Adipose tissue (tissue), 3 donors: ENCODE results near the gene CNPPD1. TPM values are rescaled to one million over a fixed set of nuclear protein-coding genes. Genes with fewer than 3 reads are reported as not detected.

Experiments used
- H3K27ac ChIP-seq: one replicate; pipeline ENCODE4 v1.5.1; 2013; ENCODE audit warnings: low read depth, low read length
- WGBS, 3 donors: extraction: QIAGEN DNeasy Blood & Tissue Kit; methylation state at CpG; one replicate each; pipeline ENCODE4 v1.1.7; 2013; 5-methylcytosine and 5-hydroxymethylcytosine counted together
- polyA plus RNA-seq, 3 donors: library from polyadenylated mRNA; stranded (reverse); fragments of 200-250 nt; gene quantifications; one replicate each; pipeline ENCODE4 v1.2.3, GENCODE V29; 2013
- donor health status: healthy with polysubstance abuse.
- donor health status: Bipolar disorder and iron deficiency.
- donor health status: healthy.

The CNPPD1 gene
- polyA plus RNA-seq, 3 donors: 33.4 to 58.3 (median 48.4) TPM

GRCh38 chr2:219184121-219184520 is 7.4 kb upstream of the CNPPD1 start:
- 96 to 100% (median 100%) methylated on average over 2 of the region's 2 CpGs for WGBS, 3 donors
- H3K27ac ChIP-seq: no peak overlapping the region

- 87 to 93% (median 90%) methylated on average over 6 of the region's 6 CpGs for WGBS, 3 donors
- no peak overlapping the region for H3K27ac ChIP-seq
These were observed 6.5 kb upstream of the CNPPD1 start for GRCh38 chr2:219183151-219183772.

- WGBS, 3 donors: 51 to 83% (median 61%) methylated on average over 8 of the region's 8 CpGs
- H3K27ac ChIP-seq: no peak overlapping the region
These were observed 5.8 kb upstream of the CNPPD1 start for GRCh38 chr2:219182331-219183150.

- no peak overlapping the region for H3K27ac ChIP-seq
- 88 to 100% (median 94%) methylated on average over 6 of the region's 6 CpGs for WGBS, 3 donors
These were observed 4.8 kb upstream of the CNPPD1 start for GRCh38 chr2:219181531-219181930.

- WGBS, 3 donors: 91 to 93% (median 93%) methylated on average over 5 of the region's 5 CpGs
- no peak overlapping the region for H3K27ac ChIP-seq
These were observed 4.2 kb upstream of the CNPPD1 start for GRCh38 chr2:219180961-219181360.

GRCh38 chr2:219179601-219180465 is 3.1 kb upstream of the CNPPD1 start:
- H3K27ac ChIP-seq: no peak overlapping the region
- 95 to 98% (median 98%) methylated on average over 9 of the region's 9 CpGs for WGBS, 3 donors

- H3K27ac ChIP-seq: peak overlapping the region; percentile 84
- 3 to 4% (median 3%) methylated on average over 32 to 45 of the region's 45 CpGs for WGBS, 3 donors
These were observed 1.9 kb upstream of the CNPPD1 start for GRCh38 chr2:219178377-219179175.

GRCh38 chr2:219177552-219178376 is 1.0 kb upstream of the CNPPD1 start, which contains the start of gene RETREG2:
Gene RETREG2 (plus strand): TSS chr2:219178275. CDS start chr2:219178353, 78 bp downstream.
- peak within 1 kb of the TSS; percentile 94 for H3K27ac ChIP-seq
- 0 to 1% (median 0%) methylated on average over 30 to 67 of the region's 67 CpGs for WGBS, 3 donors

- WGBS, 3 donors: 2 to 4% (median 2%) methylated on average over 34 to 45 of the region's 45 CpGs
- H3K27ac ChIP-seq: peak overlapping the region; percentile 94
These were observed 552 bp downstream of the CNPPD1 start for GRCh38 chr2:219175928-219176817.

GRCh38 chr2:219175486-219175885 is 1.2 kb downstream of the CNPPD1 start:
- H3K27ac ChIP-seq: no peak overlapping the region
- WGBS, 3 donors: 76 to 89% (median 82%) methylated on average over 7 of the region's 7 CpGs

GRCh38 chr2:219174801-219175200 is 1.9 kb downstream of the CNPPD1 start:
- H3K27ac ChIP-seq: no peak overlapping the region
- 89 to 94% (median 90%) methylated on average over 7 of the region's 7 CpGs for WGBS, 3 donors

GRCh38 chr2:219174146-219174545 is 2.6 kb downstream of the CNPPD1 start:
- WGBS, 3 donors: 79 to 90% (median 89%) methylated on average over 3 of the region's 3 CpGs
- no peak overlapping the region for H3K27ac ChIP-seq

- H3K27ac ChIP-seq: no peak overlapping the region
- 87 to 92% (median 91%) methylated on average over 6 of the region's 6 CpGs for WGBS, 3 donors
These were observed 3.5 kb downstream of the CNPPD1 start for GRCh38 chr2:219173176-219173575.

- H3K27ac ChIP-seq: no peak overlapping the region
- 78 to 90% (median 86%) methylated on average over 16 of the region's 16 CpGs for WGBS, 3 donors
These were observed 4.2 kb downstream of the CNPPD1 start for GRCh38 chr2:219172231-219173154.

- H3K27ac ChIP-seq: no peak overlapping the region
- 38 to 46% (median 41%) methylated on average over 6 of the region's 6 CpGs for WGBS, 3 donors
These were observed 5.5 kb downstream of the CNPPD1 start for GRCh38 chr2:219171231-219171651.
